GM12873 (cell line): ENCODE measurements around the gene APBB1IP.

ENCODE experiments used
- TF ChIP-seq, protein P1 (sequence below): IDR thresholded peaks from 2 replicates; pipeline ENCODE4 v1.5.1; 2012; ENCODE audit warnings: low read depth, mild to moderate bottlenecking, moderate library complexity, low read length, control low read depth; ENCODE audit not compliant: insufficient read depth; ENCODE audit errors: missing control alignments

Gene APBB1IP, protein sequence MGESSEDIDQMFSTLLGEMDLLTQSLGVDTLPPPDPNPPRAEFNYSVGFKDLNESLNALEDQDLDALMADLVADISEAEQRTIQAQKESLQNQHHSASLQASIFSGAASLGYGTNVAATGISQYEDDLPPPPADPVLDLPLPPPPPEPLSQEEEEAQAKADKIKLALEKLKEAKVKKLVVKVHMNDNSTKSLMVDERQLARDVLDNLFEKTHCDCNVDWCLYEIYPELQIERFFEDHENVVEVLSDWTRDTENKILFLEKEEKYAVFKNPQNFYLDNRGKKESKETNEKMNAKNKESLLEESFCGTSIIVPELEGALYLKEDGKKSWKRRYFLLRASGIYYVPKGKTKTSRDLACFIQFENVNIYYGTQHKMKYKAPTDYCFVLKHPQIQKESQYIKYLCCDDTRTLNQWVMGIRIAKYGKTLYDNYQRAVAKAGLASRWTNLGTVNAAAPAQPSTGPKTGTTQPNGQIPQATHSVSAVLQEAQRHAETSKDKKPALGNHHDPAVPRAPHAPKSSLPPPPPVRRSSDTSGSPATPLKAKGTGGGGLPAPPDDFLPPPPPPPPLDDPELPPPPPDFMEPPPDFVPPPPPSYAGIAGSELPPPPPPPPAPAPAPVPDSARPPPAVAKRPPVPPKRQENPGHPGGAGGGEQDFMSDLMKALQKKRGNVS

DNA sequence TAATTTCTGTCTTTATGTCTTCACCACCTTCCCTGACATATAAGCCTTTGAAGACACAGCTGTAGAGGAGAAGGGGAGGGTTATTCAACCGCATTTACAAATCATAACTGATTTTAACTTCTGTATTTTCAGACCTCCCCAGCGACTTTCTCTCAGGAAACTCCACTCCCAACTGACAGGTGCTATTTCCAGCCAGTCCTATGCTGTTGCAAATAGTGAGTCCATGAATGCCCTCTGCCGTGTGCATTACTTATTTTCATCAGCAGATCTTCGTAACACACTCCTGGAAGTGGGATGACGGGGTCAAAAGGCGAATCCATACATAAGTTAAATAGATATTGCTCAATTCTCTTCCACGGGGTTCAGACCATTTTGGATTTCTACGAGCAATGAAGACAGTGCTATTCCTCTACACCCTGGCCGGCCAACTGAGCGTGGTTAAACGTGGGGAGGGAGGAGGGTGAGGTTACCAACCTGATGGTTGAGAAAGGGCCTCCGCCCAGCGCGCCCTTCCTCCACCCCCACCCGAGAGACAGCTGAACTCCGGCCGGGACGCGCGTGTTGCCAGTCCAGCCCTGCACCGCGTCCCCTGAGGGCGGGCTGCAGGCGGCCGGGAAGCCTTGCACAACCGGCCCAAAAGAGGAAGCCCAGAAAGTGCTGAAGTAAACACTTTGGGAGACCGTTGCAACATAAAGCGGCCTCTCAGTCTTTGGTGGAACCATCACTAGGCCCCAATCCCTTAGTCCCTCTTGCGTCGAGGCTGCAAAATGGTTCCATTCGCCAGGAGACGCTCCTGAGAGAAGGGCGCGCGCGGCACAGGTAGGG lies at the start of gene APBB1IP:
TSS of gene APBB1IP (plus strand) at position 705 of the 825 bp plus-strand sequence. CDS start 53,986 bp downstream, outside the sequence.
- TF ChIP-seq, protein P1, sequence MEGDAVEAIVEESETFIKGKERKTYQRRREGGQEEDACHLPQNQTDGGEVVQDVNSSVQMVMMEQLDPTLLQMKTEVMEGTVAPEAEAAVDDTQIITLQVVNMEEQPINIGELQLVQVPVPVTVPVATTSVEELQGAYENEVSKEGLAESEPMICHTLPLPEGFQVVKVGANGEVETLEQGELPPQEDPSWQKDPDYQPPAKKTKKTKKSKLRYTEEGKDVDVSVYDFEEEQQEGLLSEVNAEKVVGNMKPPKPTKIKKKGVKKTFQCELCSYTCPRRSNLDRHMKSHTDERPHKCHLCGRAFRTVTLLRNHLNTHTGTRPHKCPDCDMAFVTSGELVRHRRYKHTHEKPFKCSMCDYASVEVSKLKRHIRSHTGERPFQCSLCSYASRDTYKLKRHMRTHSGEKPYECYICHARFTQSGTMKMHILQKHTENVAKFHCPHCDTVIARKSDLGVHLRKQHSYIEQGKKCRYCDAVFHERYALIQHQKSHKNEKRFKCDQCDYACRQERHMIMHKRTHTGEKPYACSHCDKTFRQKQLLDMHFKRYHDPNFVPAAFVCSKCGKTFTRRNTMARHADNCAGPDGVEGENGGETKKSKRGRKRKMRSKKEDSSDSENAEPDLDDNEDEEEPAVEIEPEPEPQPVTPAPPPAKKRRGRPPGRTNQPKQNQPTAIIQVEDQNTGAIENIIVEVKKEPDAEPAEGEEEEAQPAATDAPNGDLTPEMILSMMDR, result peak; percentile 6

DNA sequence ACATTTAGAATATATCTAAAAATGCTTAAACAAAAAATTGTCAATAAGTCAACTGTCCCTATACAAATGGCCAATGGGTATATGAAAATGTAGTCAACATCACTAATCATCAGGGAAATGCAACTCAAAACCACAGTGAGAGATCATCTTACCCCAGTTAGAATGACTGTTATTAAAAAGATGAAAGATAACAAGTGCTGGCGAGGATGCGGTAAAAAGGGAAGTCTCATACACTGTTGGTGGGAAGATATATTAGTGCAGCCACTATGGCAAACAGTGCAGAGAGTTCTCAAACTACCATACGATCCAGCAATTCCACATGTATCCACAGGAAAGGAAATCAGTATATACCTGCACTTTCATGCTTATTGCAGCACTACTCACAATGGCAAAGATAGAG lies 48.6 kb upstream of the APBB1IP start:
- TF ChIP-seq, protein P1, result no peak

DNA sequence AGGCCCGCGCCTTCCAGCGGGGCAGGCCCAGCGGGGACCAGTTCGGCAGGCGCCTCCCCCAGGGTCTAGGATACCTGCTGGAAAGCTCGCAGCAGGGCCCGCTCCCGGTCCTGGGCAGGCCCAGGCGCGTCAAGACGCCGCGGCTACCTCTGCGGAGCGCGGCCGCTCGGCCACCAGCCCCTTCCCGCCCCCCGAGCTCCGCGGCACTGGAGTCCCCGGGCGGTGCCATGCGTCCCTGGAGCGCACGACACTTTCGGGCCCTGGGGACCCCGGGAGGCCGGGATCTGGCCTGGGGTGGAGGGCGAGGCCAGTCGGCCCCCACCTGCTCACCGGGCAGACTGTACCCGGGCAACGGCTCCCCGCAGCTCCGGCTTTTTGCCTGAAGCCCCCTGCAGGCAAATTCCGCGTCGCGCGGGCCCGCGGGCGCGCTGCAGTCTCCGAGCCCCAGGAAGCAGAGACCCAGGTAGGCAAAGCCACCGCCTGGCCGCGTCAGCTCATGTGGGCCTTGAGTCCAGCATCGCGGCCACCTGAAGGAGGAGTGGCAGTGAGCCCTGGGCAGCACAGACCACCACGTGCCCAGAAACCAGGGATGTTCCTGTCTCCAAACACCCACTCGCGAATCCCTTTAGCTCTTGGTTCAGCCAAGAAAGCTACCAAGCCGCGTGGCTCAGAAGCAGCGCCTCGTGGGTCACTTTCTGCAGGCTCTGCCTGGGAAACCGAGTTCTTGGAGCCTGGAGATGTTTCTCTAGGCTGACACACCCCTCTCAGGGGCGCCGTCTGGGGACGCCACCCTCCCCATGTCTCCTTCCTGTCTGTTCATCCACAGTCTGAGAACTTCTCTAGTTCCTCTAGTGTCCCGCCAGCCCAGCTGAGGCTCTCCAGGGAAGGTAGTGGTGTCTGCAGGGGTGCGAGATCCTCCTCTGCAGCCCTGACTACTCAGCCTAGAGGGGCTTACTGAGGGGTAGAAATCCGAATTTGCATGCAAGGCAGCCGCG lies 46.1 kb upstream of the APBB1IP start:
- TF ChIP-seq, protein P1, result no peak

DNA sequence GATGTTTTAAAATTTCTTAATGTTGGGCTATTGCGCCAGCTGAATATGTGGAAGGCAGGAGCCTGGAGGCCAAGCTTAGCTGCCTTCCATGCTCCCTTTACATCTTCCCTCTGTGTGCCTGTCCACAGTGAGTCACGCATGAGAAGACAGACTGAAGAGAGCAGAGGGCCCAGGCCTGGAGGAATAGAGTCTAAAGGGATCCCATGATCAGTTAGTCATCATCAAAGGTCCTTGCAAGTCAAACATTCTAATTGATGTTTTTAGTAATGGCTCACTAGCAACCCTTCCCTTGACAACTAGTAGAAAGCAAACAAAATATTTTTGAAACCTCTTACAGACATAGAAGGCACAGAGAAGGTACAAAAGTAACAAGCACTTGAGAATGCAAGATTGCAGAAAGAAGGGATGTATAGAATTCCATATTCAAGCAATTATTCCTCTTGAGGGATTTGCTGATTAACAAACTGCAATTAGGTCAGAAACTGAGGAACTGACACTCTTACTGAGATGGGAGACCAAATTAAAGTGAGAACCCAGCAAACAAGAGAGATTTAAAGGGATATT lies 30.7 kb upstream of the APBB1IP start:
- TF ChIP-seq, protein P1, result no peak

DNA sequence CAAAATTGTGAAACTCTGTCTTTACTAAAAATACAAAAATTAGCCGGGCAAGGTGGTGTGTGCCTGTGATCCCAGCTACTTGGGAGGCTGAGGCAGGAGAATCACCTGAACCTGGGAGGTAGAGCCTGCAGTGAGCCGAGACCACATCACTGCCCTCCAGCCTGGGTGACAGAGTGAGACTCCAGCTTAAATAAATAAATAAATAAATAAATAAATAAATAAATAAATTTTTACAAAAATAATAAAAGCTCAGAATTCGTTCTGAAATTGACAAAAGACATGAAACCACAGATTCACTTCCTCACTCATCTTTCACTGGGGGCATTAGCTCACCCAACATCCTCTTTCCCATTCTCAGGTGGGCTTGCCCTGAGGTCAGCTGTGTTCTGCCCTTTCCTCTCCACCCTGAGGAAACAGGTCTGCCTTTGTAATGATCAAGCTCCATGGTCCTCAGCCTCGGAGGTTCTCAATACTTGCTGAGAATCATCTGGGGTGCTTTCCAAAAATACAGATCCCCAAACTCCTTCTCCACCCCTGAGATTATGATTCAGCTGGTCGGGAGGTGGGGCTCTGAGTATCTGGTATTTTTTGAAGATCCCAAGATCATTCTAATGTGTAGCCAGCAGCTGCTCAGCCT lies 29.2 kb upstream of the APBB1IP start:
- TF ChIP-seq, protein P1, result no peak

DNA sequence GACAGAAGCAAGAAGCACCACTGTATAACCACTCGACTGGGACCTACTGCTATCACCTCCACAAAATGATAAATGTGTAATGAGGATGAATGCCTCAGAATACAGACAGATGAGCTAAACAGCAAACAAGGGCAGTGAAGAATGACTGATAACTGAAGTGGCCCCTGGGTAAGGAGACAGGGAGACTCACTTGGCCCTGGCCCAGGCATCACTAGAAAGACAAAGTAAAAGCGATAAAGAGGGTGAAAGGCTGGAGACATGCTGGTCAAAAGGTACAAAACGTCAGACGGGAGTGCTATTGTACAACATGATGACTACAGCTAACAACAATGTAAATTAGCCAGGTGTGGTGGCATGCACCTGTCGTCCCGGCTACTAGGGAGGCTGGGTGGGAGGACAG lies 27.8 kb upstream of the APBB1IP start:
- TF ChIP-seq, protein P1, result no peak
